AG04450 (cell line): ENCODE measurements around the gene KDM2B. TPM values are rescaled to one million over a fixed set of nuclear protein-coding genes. Genes with fewer than 3 reads are reported as not detected.

Source experiments
- CTCF ChIA-PET: fragments of 300-600, 350-600 bp; formaldehyde crosslinking; extraction: SDS; loops from one replicate; lab custom pipeline; 2022; ENCODE audit warnings: antibody characterized with exemption, inconsistent platforms; lab: Charles Lee
- POLR2A ChIA-PET: fragments of 350-600 bp; formaldehyde crosslinking; extraction: SDS; loops from one replicate; lab custom pipeline; 2021; ENCODE audit warnings: antibody characterized with exemption, inconsistent platforms; lab: Yijun Ruan, JAX
- DNase-seq: peaks from one replicate; pipeline ENCODE4 v3.0.0-alpha.2; 2011; ENCODE audit warnings: low read depth, low spot score
- H3K27ac ChIP-seq: one replicate; pipeline ENCODE4 v1.5.1; 2012; ENCODE audit warnings: low read depth, low read length, control low read depth
- H3K27me3 ChIP-seq: one replicate; pipeline ENCODE4 v1.6.0; 2012; ENCODE audit warnings: low read length; ENCODE audit not compliant: control insufficient read depth, insufficient read depth
- H3K4me3 ChIP-seq: 2 replicates; pipeline ENCODE4 v1.5.1; 2011; ENCODE audit warnings: mild to moderate bottlenecking, low read depth, low read length, control low read depth
- H3K9me3 ChIP-seq: 2 replicates; pipeline ENCODE4 v1.5.1; 2012; ENCODE audit warnings: low read length; ENCODE audit not compliant: control insufficient read depth, insufficient read depth
- polyA plus RNA-seq: library from polyadenylated mRNA; depleted of rRNA; stranded (reverse); fragments of >200 nt; gene quantifications from 2 replicates; pipeline ENCODE4 v1.2.3, GENCODE V29; 2011
- TF ChIP-seq, protein P1 (sequence below): IDR thresholded peaks from 2 replicates; pipeline ENCODE4 v1.5.1; 2011; ENCODE audit warnings: low read depth, low read length, control low read depth, inconsistent platforms

The KDM2B gene
- polyA plus RNA-seq, 1 experiment = 12.9 TPM

DNA sequence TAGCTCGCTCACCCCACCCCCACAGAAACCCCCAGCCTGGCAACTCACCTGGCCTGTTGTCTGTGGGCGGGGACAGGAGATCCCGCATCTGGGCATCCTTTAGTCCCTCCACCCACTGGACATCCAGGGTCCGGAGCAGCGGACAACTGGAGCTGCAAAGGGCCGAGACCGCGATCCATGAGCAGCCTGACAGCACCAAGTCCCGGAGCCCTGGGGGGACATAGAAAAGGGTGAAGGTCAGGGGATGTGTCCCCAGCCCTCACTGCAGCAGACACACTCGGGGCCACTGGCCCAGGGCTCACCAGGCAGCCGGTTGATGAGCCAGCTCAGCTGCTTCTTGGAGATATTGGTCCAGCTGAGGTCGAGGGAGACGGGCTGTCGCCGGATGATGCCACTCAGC lies 140.1 kb downstream of the KDM2B start:
- H3K9me3 ChIP-seq = peaks cover 8% of the 10 kb centered on the region; the same call in 1 of the 2 replicates
- no peak for DNase-seq
- CTCF ChIA-PET = interaction anchor here (0.6 to 6.8 kb wide), 3 partner anchors 16 to 127 kb away, joined by 3 to 135 read pairs (median 20); no protein-coding TSS in a partner anchor
- H3K4me3 ChIP-seq = no peak overlapping the region
- no peaks in the 10 kb centered on the region for H3K27me3 ChIP-seq
- H3K27ac ChIP-seq = no peak overlapping the region
- TF ChIP-seq, protein P1, sequence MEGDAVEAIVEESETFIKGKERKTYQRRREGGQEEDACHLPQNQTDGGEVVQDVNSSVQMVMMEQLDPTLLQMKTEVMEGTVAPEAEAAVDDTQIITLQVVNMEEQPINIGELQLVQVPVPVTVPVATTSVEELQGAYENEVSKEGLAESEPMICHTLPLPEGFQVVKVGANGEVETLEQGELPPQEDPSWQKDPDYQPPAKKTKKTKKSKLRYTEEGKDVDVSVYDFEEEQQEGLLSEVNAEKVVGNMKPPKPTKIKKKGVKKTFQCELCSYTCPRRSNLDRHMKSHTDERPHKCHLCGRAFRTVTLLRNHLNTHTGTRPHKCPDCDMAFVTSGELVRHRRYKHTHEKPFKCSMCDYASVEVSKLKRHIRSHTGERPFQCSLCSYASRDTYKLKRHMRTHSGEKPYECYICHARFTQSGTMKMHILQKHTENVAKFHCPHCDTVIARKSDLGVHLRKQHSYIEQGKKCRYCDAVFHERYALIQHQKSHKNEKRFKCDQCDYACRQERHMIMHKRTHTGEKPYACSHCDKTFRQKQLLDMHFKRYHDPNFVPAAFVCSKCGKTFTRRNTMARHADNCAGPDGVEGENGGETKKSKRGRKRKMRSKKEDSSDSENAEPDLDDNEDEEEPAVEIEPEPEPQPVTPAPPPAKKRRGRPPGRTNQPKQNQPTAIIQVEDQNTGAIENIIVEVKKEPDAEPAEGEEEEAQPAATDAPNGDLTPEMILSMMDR = no peak
- POLR2A ChIA-PET = no interaction called here

DNA sequence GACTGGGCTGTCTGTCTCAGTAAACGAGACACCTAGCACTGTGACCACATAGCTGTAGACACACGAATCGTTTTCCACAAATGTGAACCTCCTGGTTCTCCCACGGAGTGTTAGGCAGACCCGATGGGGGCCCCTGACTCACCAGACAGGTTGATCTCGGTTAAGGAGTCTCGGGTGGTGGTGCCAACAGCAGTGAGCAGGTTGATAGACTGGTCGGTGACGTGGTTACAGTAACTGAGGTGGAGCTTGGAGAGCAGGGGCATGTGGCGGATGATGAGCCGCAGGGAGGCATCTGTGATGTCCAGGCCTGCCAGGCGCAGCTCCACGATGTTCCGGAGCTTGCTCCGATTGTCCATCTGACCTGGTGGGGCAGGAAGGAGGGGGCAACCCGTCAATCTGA lies 141.1 kb downstream of the KDM2B start:
- no peaks in the 10 kb centered on the region for H3K27me3 ChIP-seq
- no peak overlapping the region for H3K27ac ChIP-seq
- peaks cover 8% of the 10 kb centered on the region; the same call in 1 of the 2 replicates for H3K9me3 ChIP-seq
- ChIA-PET POLR2A (no interaction called here), CTCF (interaction anchor here (3.3 kb wide), 1 partner anchor 105 kb away, joined by 24 read pairs; no protein-coding TSS in a partner anchor)
- DNase-seq = no peak
- TF ChIP-seq, protein P1 = no peak
- no peak overlapping the region for H3K4me3 ChIP-seq

DNA sequence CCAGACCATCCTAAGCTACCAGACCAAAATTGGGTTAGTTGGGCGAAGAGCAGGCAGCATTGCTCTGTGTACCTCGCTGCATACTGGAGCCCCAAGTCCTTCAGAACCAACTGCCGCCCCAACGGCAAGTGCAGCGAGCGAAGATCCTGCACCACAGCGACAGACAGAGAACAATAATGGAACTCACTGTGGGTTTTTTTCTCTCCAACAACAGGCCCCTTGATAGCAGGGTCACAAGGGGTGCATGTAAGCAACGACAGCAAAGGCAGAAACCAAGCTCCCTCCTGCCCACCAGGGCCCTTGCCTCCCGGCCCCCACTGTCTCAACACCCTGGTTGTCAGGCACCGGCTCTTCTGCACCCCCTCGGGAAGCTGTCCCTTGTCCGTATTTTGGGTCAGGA lies 141.9 kb downstream of the KDM2B start:
- DNase-seq = no peak
- no peaks in the 10 kb centered on the region for H3K27me3 ChIP-seq
- TF ChIP-seq, protein P1 = no peak
- ChIA-PET POLR2A (no interaction called here), CTCF (interaction anchor here (0.6 to 3.3 kb wide), 2 partner anchors 104 to 211 kb away, joined by 3 to 24 read pairs; no protein-coding TSS in a partner anchor)
- H3K9me3 ChIP-seq = peaks cover 8% of the 10 kb centered on the region; the same call in 1 of the 2 replicates
- no peak overlapping the region for H3K27ac ChIP-seq
- no peak overlapping the region for H3K4me3 ChIP-seq

DNA sequence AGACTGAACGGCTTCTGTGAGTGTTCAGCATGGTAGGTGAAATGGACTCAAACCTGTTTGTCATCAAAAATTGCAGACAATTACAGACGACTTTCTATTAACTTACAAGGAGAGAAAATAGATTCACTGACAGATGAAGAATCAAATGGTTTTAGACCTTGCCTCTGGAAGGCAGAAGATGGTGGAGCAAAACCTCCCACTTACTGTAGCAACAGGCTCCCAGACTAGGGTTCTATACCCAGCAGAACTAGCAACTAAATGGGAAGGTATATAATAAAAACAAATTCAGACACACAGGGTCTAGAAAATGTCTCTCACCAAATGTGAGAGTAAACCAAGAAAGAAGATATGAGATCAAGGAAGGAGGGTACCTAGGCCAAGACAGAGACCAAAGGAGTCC lies 144.1 kb downstream of the KDM2B start:
- ChIA-PET CTCF (interaction anchor here (3.3 kb wide), 1 partner anchor 102 kb away, joined by 24 read pairs; no protein-coding TSS in a partner anchor), POLR2A (no interaction called here)
- peaks cover 8% of the 10 kb centered on the region; the same call in 1 of the 2 replicates for H3K9me3 ChIP-seq
- no peak overlapping the region for H3K27ac ChIP-seq
- no peaks in the 10 kb centered on the region for H3K27me3 ChIP-seq
- TF ChIP-seq, protein P1 = no peak
- H3K4me3 ChIP-seq = no peak overlapping the region
- no peak for DNase-seq

DNA sequence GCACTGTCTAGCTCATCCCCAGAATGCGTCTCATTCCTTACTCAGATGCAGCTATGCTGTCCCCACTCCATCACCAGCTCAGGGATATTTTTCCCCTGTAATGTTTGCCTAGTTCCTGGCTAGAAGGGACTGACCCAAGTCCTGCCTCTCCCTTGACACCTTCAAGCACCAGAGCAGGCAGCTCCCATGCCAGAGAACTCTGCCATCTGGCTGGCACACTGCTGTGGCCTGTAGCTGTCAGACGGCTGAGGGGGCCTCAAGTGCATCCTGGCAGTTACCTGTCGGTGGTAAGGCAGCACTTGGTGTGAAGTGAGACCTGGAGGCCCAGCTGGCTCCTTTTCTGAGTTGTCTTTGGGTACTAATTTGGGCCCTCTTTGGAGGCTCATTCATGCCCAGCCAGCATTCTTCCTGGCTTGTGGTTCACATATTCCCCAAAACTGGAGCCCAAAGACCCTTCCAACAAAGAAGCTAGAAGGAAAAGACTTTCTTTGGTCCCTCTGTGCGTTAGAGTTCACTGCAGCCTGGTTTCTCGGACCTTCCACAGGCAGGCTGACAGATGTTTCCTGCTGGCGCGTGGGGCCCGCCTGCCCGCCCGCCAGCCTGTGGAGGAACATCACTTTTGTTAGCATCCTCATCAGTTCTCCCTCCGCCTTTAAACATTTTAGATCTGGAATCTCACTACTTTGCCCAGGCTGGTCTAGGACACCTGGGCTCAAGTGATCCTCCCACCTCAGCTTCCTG lies 147.9 kb downstream of the KDM2B start:
- CTCF ChIA-PET = interaction anchor here (1.2 to 2.1 kb wide), 2 partner anchors 10 to 98 kb away, joined by 4 to 9 read pairs; no protein-coding TSS in a partner anchor
- TF ChIP-seq, protein P1 = no peak
- Histone ChIP-seq H3K27me3 (no peaks in the 10 kb centered on the region), H3K9me3 (peaks cover 8% of the 10 kb centered on the region; the same call in 1 of the 2 replicates), H3K27ac (no peak overlapping the region), H3K4me3 (no peak overlapping the region)
- no peak for DNase-seq
- POLR2A ChIA-PET = interaction anchor here (0.8 kb wide), 1 partner anchor 10 kb away, joined by 3 read pairs; no protein-coding TSS in a partner anchor
